ENCODE measurements around the gene VAT1L.

VAT1L gene

DNA sequence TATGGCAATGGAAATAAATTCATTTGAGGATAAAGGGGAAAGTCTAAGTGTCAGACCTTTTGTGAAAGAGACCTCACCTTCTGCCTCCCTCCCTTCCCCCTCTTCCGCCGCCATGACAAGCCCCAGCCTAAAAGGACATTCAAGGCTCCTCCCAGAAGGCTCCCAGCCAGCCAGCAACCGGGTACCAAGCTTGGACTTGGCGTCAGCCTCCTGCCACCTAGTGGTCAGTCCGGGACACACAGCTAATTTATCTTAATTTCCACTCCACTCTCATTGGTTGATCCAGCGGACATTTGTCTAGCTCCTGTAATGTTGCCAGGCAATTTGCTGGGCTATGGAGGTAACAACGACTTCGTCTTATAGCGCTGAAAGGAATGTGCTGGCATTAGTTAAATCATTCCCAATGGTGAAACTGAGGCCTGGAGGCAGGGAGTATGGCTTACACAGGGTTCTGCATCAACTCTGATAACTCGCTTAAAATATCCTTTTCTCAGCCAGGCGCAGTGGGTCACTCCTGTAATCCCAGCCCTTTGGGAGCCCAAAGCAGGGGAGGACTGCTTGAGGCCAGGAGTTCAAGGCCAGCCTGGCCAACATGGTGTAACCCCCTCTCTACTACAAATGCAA is 214.7 kb downstream of the VAT1L start:
- peak; percentile 64 for DNase-seq

DNA sequence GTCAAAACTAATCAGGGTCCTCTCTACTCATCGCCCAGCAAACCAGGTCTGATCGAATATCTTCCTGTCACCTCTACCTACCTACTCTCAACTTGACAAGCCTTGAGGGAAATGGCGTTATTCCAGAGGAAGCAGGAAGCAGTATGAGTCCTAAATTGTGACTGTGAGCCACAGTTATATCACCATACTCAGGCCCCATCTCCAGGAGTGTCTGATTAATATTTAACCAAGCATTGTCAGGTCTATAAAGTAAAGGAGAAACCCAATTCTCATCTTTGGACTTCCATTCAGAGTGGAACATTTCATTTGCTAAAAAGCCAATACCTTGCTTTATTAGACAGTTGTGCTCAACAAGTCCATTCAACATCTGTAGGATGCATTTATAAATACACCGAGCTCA is 216.2 kb downstream of the VAT1L start:
- no peak for DNase-seq

DNA sequence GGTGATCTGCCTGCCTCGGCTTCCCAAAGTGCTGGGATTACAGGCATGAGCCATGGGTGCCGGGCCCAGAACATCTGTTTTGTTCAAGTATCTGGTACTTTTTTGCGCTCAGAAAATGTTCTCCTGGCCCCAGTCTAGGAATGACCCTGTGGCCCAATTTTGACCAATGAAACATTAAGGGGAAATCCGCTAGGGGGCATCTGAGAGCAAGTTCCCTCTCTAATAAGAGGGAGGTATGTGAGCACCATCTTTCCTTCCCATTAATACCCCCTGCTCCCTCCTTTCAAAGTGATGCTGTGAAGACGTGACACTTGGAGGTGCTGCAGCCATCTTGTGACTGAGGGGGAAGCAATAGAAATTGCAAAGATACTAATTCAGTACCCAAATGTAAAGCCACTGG is 217.5 kb downstream of the VAT1L start:
- DNase-seq: no peak

DNA sequence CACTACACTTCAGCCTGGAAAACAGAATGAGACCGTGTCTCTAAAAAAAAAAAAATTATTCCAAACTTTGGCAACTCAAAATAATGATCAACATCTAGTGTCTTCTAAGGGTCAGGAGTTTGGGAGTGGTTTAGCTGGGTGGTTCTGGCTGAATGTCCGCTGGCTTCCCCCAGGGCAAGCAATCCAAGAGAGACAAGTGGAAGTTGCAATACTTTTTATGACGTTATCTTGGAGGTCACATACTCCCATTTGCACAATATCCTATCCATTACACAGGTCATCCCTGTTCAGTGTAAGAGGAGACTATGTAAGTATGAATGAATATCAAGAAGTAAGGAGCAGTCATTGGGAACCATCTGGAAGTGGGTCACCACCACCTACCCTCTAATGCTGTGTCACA is 218.8 kb downstream of the VAT1L start:
- no peak for DNase-seq

DNA sequence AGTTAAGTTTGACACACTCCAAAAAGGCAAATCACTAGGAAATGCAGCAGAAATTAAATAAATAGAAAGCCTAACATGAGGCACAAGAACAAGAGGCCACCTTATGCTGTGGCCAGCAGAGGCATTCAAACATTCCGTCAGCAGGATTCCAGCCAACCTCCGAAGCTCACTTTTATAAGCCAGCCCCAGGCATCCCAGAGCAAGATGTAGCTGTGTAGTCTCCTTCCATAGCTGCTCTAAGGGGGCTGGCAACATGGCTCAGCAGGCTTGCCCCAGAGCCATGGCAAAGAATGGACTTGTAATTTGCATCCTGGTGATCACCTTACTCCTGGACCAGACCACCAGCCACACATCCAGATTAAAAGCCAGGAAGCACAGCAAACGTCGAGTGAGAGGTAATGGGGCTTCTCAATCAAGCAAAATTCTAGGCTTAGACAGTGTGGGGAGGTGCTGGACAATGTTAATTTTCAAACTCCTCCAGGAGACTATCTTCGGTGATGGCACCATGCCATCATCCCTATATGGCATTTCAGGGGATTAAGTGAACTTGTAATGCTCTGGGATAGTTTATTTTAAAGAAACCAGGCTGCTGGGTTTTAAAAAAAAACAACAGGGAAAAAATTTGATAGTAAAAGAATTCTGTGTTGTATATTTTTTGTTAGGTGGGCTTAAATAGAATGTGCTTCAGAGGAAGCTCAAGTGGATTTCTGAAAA is 234.1 kb downstream of the VAT1L start, which contains the start of gene CLEC3A:
Gene CLEC3A (plus strand): TSS at position 202 of the 714 bp plus-strand sequence. CDS start 79 bp downstream, at position 281.
- DNase-seq: no peak

DNA sequence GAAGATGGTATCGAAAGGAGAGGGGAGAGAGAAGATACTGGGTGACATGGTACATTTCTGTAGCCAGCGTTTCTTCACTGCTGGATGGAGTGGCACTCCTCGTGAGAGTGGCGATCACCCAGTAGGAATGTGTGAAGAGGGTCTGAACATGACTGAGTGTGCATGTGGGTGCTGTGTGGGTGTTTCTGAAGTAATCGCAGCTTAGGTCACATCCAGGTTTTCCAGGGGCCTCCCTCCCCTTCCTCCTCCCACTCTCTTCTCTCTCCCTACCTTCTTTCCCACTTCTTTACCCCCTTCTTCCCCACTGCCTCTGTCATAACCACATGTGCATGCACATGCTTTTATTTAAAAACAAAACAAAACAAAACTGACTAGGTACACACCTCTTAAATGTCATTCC is 235.8 kb downstream of the VAT1L start:
- no peak for DNase-seq

DNA sequence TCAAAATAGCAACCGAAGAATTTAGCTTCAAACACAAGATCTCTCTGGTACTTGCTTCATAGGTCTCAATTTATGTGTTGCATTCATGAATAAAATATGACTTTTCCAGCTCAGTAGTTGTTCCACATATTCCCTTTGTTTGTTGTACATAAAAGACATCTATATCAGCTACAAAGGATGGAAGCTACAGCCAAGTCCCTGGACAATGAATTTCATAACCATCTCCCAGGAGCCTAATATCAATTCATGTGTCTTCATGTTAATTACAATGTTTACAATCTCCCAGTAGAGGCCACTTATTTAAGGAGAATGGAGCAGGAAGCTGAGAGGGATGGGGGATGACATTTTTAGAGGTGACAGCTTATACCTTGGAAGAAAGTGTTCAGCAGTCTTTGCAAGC is 237.3 kb downstream of the VAT1L start:
- DNase-seq: no peak

DNA sequence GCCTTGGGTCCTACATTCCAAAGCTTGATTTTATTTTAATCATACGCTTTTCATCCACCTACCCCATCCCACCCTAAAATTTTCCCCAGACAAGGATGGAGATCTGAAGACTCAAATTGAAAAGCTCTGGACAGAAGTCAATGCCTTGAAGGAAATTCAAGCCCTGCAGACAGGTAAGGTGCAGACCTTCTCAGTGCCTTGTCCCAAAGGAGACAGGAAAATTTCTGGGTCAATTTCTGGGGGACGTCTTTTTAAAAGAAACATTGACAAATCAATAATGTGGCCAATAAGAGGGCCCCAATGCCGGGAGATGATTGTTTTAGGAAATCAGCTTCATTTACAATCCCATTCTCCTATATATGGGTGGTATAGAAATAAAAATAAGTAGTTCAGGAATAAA is 239.7 kb downstream of the VAT1L start:
- no peak for DNase-seq
